Upper lobe of left lung (tissue), 4 donors: ENCODE results near the gene SULT2B1.

Experiments
- CTCF ChIP-seq, 6 experiments: fragments of 450-650 bp in 4 of 6; fragments of 200-600 bp in 2 of 6; sonication (generic) in 2 of 6; IDR thresholded peaks; one replicate each; pipeline ENCODE4 v1.5.1; 2016 to 2019; ENCODE audit warnings: antibody characterized with exemption in 6 of 6
- POLR2A ChIP-seq, 4 donors: fragments of 450-650 bp; IDR thresholded peaks; one replicate each; pipeline ENCODE4 v1.5.1; 2016 to 2017; ENCODE audit warnings: antibody characterized with exemption in 4 of 4, mild to moderate bottlenecking in 2 of 4
- POLR2AphosphoS5 ChIP-seq, 2 donors: sonication (generic); formaldehyde crosslinking; IDR thresholded peaks; one replicate each; pipeline ENCODE4 v1.5.1; 2017; ENCODE audit warnings: antibody characterized with exemption in 2 of 2

DNA sequence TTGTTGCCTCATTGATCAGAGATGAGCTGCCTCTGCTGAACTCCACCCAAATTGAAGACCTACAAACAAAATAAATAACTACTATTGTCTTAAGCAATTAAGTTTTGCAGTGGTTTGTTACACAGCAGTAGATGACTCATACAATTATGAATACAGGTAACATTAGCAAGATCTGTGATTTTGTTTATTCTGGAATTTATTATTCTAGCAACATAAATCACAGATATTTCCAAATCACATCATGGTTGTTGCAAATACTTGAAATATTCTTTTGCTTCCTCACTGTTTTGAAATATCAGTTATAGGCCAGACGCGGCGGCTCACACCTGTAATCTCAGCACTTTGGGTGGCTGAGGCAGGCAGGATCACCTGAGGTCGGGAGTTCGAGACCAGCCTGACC, 27.2 kb upstream of the SULT2B1 start:
- TF ChIP-seq CTCF (IDR thresholded peaks at IDR 0.05): no peak
- TF ChIP-seq POLR2A (IDR thresholded peaks at IDR 0.05): no peak
- TF ChIP-seq POLR2AphosphoS5 (IDR thresholded peaks at IDR 0.05): no peak
